B cell (primary cell): Measurements from ENCODE around the gene UMODL1. TPM values are rescaled to one million over a fixed set of nuclear protein-coding genes. Genes with fewer than 3 reads are reported as not detected.

ENCODE experiments used
- ATAC-seq: fragments of 200-7000 bp; cut with Tn5 transposase; one replicate; pipeline ENCODE4 v1.10.0; 2021; ENCODE audit warnings: low read depth, mild to moderate bottlenecking, moderate number of reproducible peaks, moderate library complexity
- CTCF ChIA-PET: fragments of 350-600 bp; sonication (Branson Sonifier 250); formaldehyde crosslinking; loops from one replicate; lab custom pipeline; 2021; ENCODE audit warnings: antibody characterized with exemption, inconsistent platforms; lab: Charles Lee
- POLR2A ChIA-PET: fragments of 350-600 bp; sonication (Branson Sonifier 250); formaldehyde crosslinking; loops from one replicate; lab custom pipeline; 2021; ENCODE audit warnings: antibody characterized with exemption; lab: Charles Lee
- DNase-seq: peaks from one replicate; pipeline ENCODE4 v3.0.0; 2013
- H2AFZ ChIP-seq: 2 replicates; pipeline ENCODE4 v1.6.1; 2012; ENCODE audit warnings: mild to moderate bottlenecking, low read depth, low read length; ENCODE audit not compliant: insufficient read depth, poor library complexity, severe bottlenecking
- H3K27ac ChIP-seq, 2 donors: 1 replicate in 1 of 2; 2 replicates in 1 of 2; pipeline ENCODE4 v1.5.1; 2012 to 2013; ENCODE audit warnings: low read length in 2 of 2, mild to moderate bottlenecking in 2 of 2, moderate library complexity in 1 of 2
- H3K27me3 ChIP-seq, 4 experiments: fragments of 200-600 bp in 1 of 4; sonication (generic) in 1 of 4; replicated peaks in 1 of 4; 1 replicate in 2 of 4; 2 replicates in 2 of 4; pipeline versions ENCODE4 v1.6.1 to v1.7.0; 2013 to 2016; ENCODE audit warnings: low read length in 3 of 4, mild to moderate bottlenecking in 2 of 4, mixed read lengths in 1 of 4, moderate library complexity in 1 of 4; ENCODE audit not compliant: insufficient read depth in 4 of 4, control insufficient read depth in 3 of 4; ENCODE audit errors: control extremely low read depth in 1 of 4
- H3K36me3 ChIP-seq, 2 experiments: replicated peaks in 1 of 2; 1 replicate in 1 of 2; 2 replicates in 1 of 2; pipeline versions ENCODE4 v1.6.1 to v1.7.1; 2013; ENCODE audit warnings: low read length in 1 of 2; ENCODE audit not compliant: insufficient read depth in 2 of 2, control insufficient read depth in 1 of 2; ENCODE audit errors: control extremely low read depth in 1 of 2, extremely low read depth in 1 of 2
- H3K4me1 ChIP-seq, 2 donors: fragments of 200-600 bp in 1 of 2; sonication (generic) in 1 of 2; 1 replicate in 1 of 2; 2 replicates in 1 of 2; pipeline versions ENCODE4 v1.5.1 to v1.6.1; 2013 to 2017; ENCODE audit warnings: low read length in 2 of 2; ENCODE audit not compliant: control insufficient read depth in 2 of 2, insufficient read depth in 2 of 2
- H3K4me2 ChIP-seq: replicated peaks from 2 replicates; pipeline ENCODE3; 2012; ENCODE audit warnings: mild to moderate bottlenecking, low read depth, low read length; ENCODE audit not compliant: poor library complexity, severe bottlenecking
- H3K4me3 ChIP-seq, 5 experiments: fragments of 200-600 bp in 1 of 5; sonication (generic) in 1 of 5; 1 replicate in 3 of 5; 2 replicates in 2 of 5; pipeline versions ENCODE4 v1.5.1 to v1.7.0; 2011 to 2016; ENCODE audit warnings: low read length in 4 of 5, mild to moderate bottlenecking in 4 of 5, low read depth in 2 of 5, control low read depth in 1 of 5, moderate library complexity in 1 of 5; ENCODE audit not compliant: insufficient read depth in 1 of 5; ENCODE audit errors: control extremely low read depth in 1 of 5, extremely low read depth in 1 of 5
- H3K79me2 ChIP-seq: fragments of 200-600 bp; sonication (generic); one replicate; pipeline ENCODE4 v1.6.0; 2016; ENCODE audit warnings: low read length; ENCODE audit not compliant: control insufficient read depth, insufficient read depth
- H3K9ac ChIP-seq: fragments of 200-600 bp; sonication (generic); 2 replicates; pipeline ENCODE4 v1.6.1; 2017; ENCODE audit warnings: mild to moderate bottlenecking, low read length, moderate library complexity
- H3K9me3 ChIP-seq, 3 donors: one replicate each; pipeline versions ENCODE4 v1.6.1 to v1.7.1; 2013; ENCODE audit warnings: low read length in 2 of 3; ENCODE audit not compliant: control insufficient read depth in 2 of 3, insufficient read depth in 1 of 3; ENCODE audit errors: control extremely low read depth in 1 of 3
- H4K20me1 ChIP-seq: 2 replicates; pipeline ENCODE4 v1.6.0; 2012; ENCODE audit warnings: mild to moderate bottlenecking, low read length; ENCODE audit not compliant: insufficient read depth, control insufficient read depth, poor library complexity, severe bottlenecking
- H3K27ac Mint-ChIP-seq: one replicate; pipeline ENCODE4 v1.8.0; 2021; ENCODE audit warnings: mixed read lengths
- H3K27me3 Mint-ChIP-seq: one replicate; pipeline ENCODE4 v1.8.0; 2021; ENCODE audit warnings: mixed read lengths
- H3K4me1 Mint-ChIP-seq: one replicate; pipeline ENCODE4 v1.8.0; 2021; ENCODE audit warnings: mixed read lengths
- H3K4me3 Mint-ChIP-seq: one replicate; pipeline ENCODE4 v1.8.0; 2021; ENCODE audit warnings: mixed read lengths
- H3K9me3 Mint-ChIP-seq: one replicate; pipeline ENCODE4 v1.8.0; 2022; ENCODE audit warnings: mixed read lengths; ENCODE audit not compliant: insufficient read depth
- EZH2 ChIP-seq: IDR thresholded peaks from 2 replicates; pipeline ENCODE4 v1.6.1; 2012; ENCODE audit warnings: borderline replicate concordance, low read depth, mild to moderate bottlenecking, moderate library complexity, low read length; ENCODE audit not compliant: insufficient read depth, poor library complexity, severe bottlenecking
- WGBS: methylation state at CpG from one replicate; pipeline ENCODE4 v1.1.5; 2013; ENCODE audit warnings: missing lambda C conversion rate; ENCODE audit not compliant: insufficient coverage; 5-methylcytosine and 5-hydroxymethylcytosine counted together
- intact Hi-C: fragments of 100-400 bp; cut with micrococcal nuclease; formaldehyde crosslinking; loops from one replicate; pipeline ENCODE4 v1.10.0; 2022
- polyA plus RNA-seq: library from polyadenylated mRNA; depleted of rRNA; stranded (reverse); fragments of >200 nt; gene quantifications from 2 replicates; pipeline ENCODE4 v1.2.3, GENCODE V29; 2012
- total RNA-seq, 2 donors: library from RNA; stranded (reverse); fragments of 120-200 nt in 1 of 2; gene quantifications; 1 replicate in 1 of 2; 2 replicates in 1 of 2; pipeline versions ENCODE4 v1.2.3 to v1.2.4, GENCODE V29; 2013 to 2022
- TF ChIP-seq, protein P1 (sequence below): fragments of 200-600 bp; IDR thresholded peaks from one replicate; pipeline ENCODE4 v1.8.0; 2022; ENCODE audit warnings: antibody characterized with exemption, mild to moderate bottlenecking

The UMODL1 gene
- total and polyA plus RNA-seq, 2 donors (not counting 1 experiment from before 2014, with no cell fraction given): 0.10 to 0.49 TPM

GRCh38 chr21:42148097-42148496 lies 77.0 kb downstream of the UMODL1 start:
- POLR2A ChIA-PET: interaction anchor here (0.6 kb wide), 1 partner anchor 312 kb away, joined by 3 read pairs; no protein-coding TSS in a partner anchor
- Histone ChIP-seq H3K79me2 (no peaks in the 10 kb centered on the region), H3K9me3 (no peaks in the 10 kb centered on the region), H3K4me3 (no peak overlapping the region), H3K4me1 (peaks cover 0 to 6% of the 10 kb centered on the region in 2 donors), H2AFZ (no peak overlapping the region), H3K27me3 (peaks cover 0 to 8% (median 0%) of the 10 kb centered on the region in 4 experiments), H3K27ac (no peak overlapping the region), H3K9ac (no peak overlapping the region), H3K4me2 (no peak overlapping the region), H4K20me1 (no peaks in the 10 kb centered on the region), H3K36me3 (no peaks in the 10 kb centered on the region)
- no peak overlapping the region for H3K4me3 Mint-ChIP-seq
- peaks cover 6% of the 10 kb centered on the region for H3K4me1 Mint-ChIP-seq
- peaks cover 5% of the 10 kb centered on the region for H3K27me3 Mint-ChIP-seq
- intact Hi-C loops: no loop called here
- 20% methylated on average over 2 of the region's 2 CpGs for WGBS
- no peak for TF ChIP-seq EZH2
- TF ChIP-seq, protein P1, sequence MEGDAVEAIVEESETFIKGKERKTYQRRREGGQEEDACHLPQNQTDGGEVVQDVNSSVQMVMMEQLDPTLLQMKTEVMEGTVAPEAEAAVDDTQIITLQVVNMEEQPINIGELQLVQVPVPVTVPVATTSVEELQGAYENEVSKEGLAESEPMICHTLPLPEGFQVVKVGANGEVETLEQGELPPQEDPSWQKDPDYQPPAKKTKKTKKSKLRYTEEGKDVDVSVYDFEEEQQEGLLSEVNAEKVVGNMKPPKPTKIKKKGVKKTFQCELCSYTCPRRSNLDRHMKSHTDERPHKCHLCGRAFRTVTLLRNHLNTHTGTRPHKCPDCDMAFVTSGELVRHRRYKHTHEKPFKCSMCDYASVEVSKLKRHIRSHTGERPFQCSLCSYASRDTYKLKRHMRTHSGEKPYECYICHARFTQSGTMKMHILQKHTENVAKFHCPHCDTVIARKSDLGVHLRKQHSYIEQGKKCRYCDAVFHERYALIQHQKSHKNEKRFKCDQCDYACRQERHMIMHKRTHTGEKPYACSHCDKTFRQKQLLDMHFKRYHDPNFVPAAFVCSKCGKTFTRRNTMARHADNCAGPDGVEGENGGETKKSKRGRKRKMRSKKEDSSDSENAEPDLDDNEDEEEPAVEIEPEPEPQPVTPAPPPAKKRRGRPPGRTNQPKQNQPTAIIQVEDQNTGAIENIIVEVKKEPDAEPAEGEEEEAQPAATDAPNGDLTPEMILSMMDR: no peak
- no peak for DNase-seq
- H3K27ac Mint-ChIP-seq: no peak overlapping the region
- H3K9me3 Mint-ChIP-seq: no peaks in the 10 kb centered on the region
- ATAC-seq: no peak
- CTCF ChIA-PET: interaction anchor here (0.9 to 2.7 kb wide), 11 partner anchors 23 to 332 kb away, joined by 3 to 27 read pairs (median 5); no protein-coding TSS in a partner anchor

GRCh38 chr21:42148584-42148983 lies 77.5 kb downstream of the UMODL1 start:
- Histone ChIP-seq H3K4me1 (peaks cover 0 to 6% of the 10 kb centered on the region in 2 donors), H3K9ac (no peak overlapping the region), H3K36me3 (no peaks in the 10 kb centered on the region), H4K20me1 (no peaks in the 10 kb centered on the region), H3K9me3 (no peaks in the 10 kb centered on the region), H3K27me3 (peaks cover 0 to 9% (median 0%) of the 10 kb centered on the region in 4 experiments), H3K4me2 (no peak overlapping the region), H3K27ac (no peak overlapping the region), H2AFZ (no peak overlapping the region), H3K4me3 (no peak overlapping the region), H3K79me2 (no peaks in the 10 kb centered on the region)
- ChIA-PET CTCF (interaction anchor here (0.7 to 2.7 kb wide), 12 partner anchors 23 to 388 kb away, joined by 3 to 27 read pairs (median 4); no protein-coding TSS in a partner anchor), POLR2A (interaction anchor here (0.6 kb wide), 2 partner anchors 312 to 423 kb away, joined by 3 read pairs; no protein-coding TSS in a partner anchor)
- intact Hi-C loops: no loop called here
- TF ChIP-seq, protein P1: no peak
- no peak for TF ChIP-seq EZH2
- 97% methylated on average over 3 of the region's 3 CpGs for WGBS
- DNase-seq (no peak), ATAC-seq (no peak)
- peaks cover 9% of the 10 kb centered on the region for H3K27me3 Mint-ChIP-seq
- no peaks in the 10 kb centered on the region for H3K9me3 Mint-ChIP-seq
- no peak overlapping the region for H3K4me3 Mint-ChIP-seq
- H3K4me1 Mint-ChIP-seq: peaks cover 6% of the 10 kb centered on the region
- no peak overlapping the region for H3K27ac Mint-ChIP-seq
